ENCODE data around the gene ATG4B. TPM values are rescaled to one million over a fixed set of nuclear protein-coding genes. Genes with fewer than 3 reads are reported as not detected.

The ATG4B gene
- total and polyA plus RNA-seq, 2 experiments from 2014 or later, result 105 to 110 TPM

DNA sequence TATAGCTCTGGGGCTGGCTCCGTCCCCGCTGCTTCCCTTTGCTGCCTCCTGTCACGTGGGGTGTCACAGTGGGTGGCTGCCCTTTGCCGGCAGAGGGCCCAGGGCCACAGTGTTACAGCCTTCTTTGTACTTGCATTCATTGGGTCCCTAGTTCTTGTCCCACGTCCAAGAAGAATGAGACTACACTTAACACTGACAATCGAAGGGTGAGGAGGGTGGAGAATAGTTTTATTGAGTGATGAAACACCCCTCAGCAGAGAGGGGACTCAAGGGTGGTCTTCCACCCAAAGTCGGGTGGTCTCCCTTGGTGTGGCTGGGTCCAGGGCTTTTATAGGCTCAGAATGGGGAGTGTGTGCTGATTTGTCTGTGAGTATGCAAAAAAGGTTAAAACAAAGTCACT is 1.9 kb downstream of the ATG4B start:
- Histone ChIP-seq H3K36me3 (no peaks in the 10 kb centered on the region), H3K9me3 (ENCODE audit: low read depth) (no peaks in the 10 kb centered on the region), H3K4me3 (no peak overlapping the region), H3K27ac (no peak overlapping the region), H3K27me3 (no peaks in the 10 kb centered on the region), H3K4me1 (ENCODE audit: low read depth) (peaks cover 12% of the 10 kb centered on the region)
- no peak for DNase-seq (ENCODE audit: low read depth in 1 of 2, low spot score in 1 of 2)
- TF ChIP-seq CTCF (IDR thresholded peaks at IDR 0.05; ENCODE audit: low read depth, low read length), result no peak

DNA sequence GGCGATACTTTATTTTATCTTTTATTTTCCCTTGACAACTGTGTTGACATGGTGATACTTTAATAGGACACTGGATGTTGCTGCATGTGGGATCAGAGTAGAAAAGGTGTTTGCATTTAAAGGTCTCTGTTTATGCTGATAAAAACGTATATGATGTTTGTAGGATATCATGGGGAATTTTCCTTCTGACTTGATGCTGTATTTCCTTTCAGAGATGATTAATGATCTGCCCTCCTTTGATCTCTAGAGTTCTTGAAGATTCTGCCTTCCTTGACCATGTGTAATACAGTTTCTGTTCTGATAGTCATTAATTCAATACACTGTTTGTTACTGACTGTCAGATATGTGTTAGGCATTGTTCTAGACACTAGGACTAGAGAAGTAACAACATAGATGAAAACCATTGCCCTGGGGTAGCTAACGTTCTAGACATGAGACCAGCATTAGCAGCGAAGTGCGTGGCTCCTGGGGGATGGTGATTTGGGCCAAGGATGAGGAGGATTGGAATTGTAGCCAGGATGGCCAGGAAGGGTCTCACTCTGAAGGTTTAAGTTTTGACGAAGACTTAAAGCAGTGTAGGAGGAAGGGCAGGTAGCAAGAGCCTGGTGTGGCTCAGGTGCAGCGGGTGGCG is 2.8 kb downstream of the ATG4B start:
- H3K4me3 ChIP-seq, result no peak overlapping the region
- H3K27me3 ChIP-seq, result no peaks in the 10 kb centered on the region
- H3K9me3 ChIP-seq (ENCODE audit: low read depth), result no peaks in the 10 kb centered on the region
- DNase-seq (ENCODE audit: low read depth in 1 of 2, low spot score in 1 of 2), result no peak
- H3K36me3 ChIP-seq, result no peaks in the 10 kb centered on the region
- TF ChIP-seq CTCF (IDR thresholded peaks at IDR 0.05; ENCODE audit: low read depth, low read length), result no peak
- no peak overlapping the region for H3K27ac ChIP-seq
- peaks cover 12% of the 10 kb centered on the region for H3K4me1 ChIP-seq (ENCODE audit: low read depth)

DNA sequence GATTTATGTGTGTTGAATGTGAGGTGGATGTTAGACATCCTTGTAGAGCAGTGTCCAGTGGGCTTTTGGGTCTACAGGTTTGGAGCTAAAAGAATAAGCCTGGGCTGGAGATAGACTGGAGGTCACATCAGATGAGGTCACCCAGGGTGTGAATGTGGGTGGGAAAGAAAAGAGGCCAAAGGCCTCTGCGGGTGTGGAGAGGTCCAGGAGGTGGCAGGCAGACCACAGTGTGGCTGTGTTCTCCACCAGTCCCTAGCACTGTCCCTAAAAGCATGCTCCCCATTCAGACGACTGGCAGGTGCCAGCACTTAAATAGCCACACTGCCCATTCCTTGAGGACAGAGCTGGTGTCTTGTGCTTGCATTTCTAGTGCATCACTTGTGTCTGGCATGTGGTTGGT is 4.1 kb downstream of the ATG4B start:
- Histone ChIP-seq H3K27ac (no peak overlapping the region), H3K27me3 (no peaks in the 10 kb centered on the region), H3K4me1 (ENCODE audit: low read depth) (peaks cover 7% of the 10 kb centered on the region), H3K36me3 (no peaks in the 10 kb centered on the region), H3K9me3 (ENCODE audit: low read depth) (no peaks in the 10 kb centered on the region), H3K4me3 (no peak overlapping the region)
- DNase-seq (ENCODE audit: low read depth in 1 of 2, low spot score in 1 of 2), result no peak
- no peak for TF ChIP-seq CTCF (IDR thresholded peaks at IDR 0.05; ENCODE audit: low read depth, low read length)

- Histone ChIP-seq H3K27ac (peak overlapping the region; percentile 43), H3K4me3 (no peak overlapping the region), H3K4me1 (ENCODE audit: low read depth) (no peaks in the 10 kb centered on the region), H3K36me3 (no peaks in the 10 kb centered on the region), H3K9me3 (ENCODE audit: low read depth) (no peaks in the 10 kb centered on the region), H3K27me3 (no peaks in the 10 kb centered on the region)
- no peak for DNase-seq (ENCODE audit: low read depth in 1 of 2, low spot score in 1 of 2)
- TF ChIP-seq CTCF (IDR thresholded peaks at IDR 0.05; ENCODE audit: low read depth, low read length), result no peak
Measured at GRCh38 chr2:241645056-241645914, 7.8 kb downstream of the ATG4B start.

DNA sequence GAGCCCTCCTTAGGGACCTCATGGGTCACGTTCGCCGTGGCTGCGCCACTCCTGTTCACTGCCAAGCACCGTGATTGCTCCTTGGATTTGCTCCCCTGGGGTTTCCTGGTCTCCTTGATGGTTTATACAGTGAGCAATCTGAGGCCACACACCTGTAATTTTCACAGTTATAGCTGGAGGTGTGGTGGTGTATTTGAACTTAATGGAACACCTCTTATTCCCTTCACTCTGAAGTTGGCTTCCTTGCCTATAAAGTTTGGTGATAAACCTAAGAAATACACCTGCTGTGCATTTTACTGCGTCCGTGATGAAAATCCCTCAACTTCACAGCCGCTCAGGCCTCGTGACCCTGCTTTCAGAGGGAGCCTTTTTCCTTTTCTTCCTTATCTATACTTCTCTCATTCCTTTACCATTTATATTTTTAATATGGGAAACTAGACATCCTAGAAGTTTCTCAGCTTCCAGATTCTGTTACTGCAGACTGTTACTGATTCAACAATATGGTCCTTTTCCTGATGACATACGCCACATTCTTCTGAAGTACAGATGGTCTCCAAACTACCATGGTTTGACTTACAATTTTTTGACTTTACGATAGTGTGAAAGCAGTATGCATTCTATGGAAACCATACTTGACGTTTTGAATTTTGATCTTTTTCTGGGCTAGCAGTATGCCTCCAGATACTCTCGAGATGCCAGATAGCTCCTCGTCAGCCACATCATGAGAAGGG is 8.6 kb downstream of the ATG4B start:
- H3K27ac ChIP-seq, result no peak overlapping the region
- TF ChIP-seq CTCF (IDR thresholded peaks at IDR 0.05; ENCODE audit: low read depth, low read length), result no peak
- H3K36me3 ChIP-seq, result peaks cover 2% of the 10 kb centered on the region
- no peak for DNase-seq (ENCODE audit: low read depth in 1 of 2, low spot score in 1 of 2)
- H3K4me3 ChIP-seq, result no peak overlapping the region
- no peaks in the 10 kb centered on the region for H3K4me1 ChIP-seq (ENCODE audit: low read depth)
- no peaks in the 10 kb centered on the region for H3K27me3 ChIP-seq
- no peaks in the 10 kb centered on the region for H3K9me3 ChIP-seq (ENCODE audit: low read depth)
